CD4-positive, alpha-beta T cell (primary cell): ENCODE results near the gene PRDX2. TPM values are rescaled to one million over a fixed set of nuclear protein-coding genes. Genes with fewer than 3 reads are reported as not detected.
A peak's percentile ranks its signal among the peaks of the same experiment; 100 is the strongest.

Source experiments
- ATAC-seq: fragments of 200-7000 bp; cut with Tn5 transposase; one replicate; pipeline ENCODE4 v1.10.0; 2022; ENCODE audit warnings: mild to moderate bottlenecking; ENCODE audit not compliant: poor library complexity
- CTCF ChIA-PET: fragments of 350-600 bp; sonication (Branson Sonifier 250); formaldehyde crosslinking; loops from one replicate; lab custom pipeline; 2021; ENCODE audit warnings: antibody characterized with exemption, inconsistent platforms; lab: Charles Lee
- POLR2A ChIA-PET: fragments of 350-600 bp; sonication (Branson Sonifier 250); formaldehyde crosslinking; loops from one replicate; lab custom pipeline; 2021; ENCODE audit warnings: antibody characterized with exemption, inconsistent platforms; lab: Charles Lee
- DNase-seq, 14 experiments: peaks; one replicate each; pipeline ENCODE4 v3.0.0-alpha.2; 2013 to 2020; ENCODE audit warnings: mixed read lengths in 2 of 14
- H3K27ac ChIP-seq, 2 donors: one replicate each; pipeline versions ENCODE4 v1.5.1 to v1.7.0; 2013; ENCODE audit warnings: low read length in 2 of 2, low read depth in 1 of 2, mild to moderate bottlenecking in 1 of 2
- H3K27me3 ChIP-seq, 2 experiments: 1 replicate in 1 of 2; 2 replicates in 1 of 2; pipeline versions ENCODE4 v1.6.1 to v1.7.0; 2013; ENCODE audit warnings: low read length in 2 of 2, control low read depth in 1 of 2, mild to moderate bottlenecking in 1 of 2, moderate library complexity in 1 of 2; ENCODE audit not compliant: insufficient read depth in 2 of 2, control insufficient read depth in 1 of 2
- H3K36me3 ChIP-seq: one replicate; pipeline ENCODE4 v1.6.1; 2013; ENCODE audit warnings: low read length, control low read depth; ENCODE audit not compliant: insufficient read depth
- H3K4me1 ChIP-seq: one replicate; pipeline ENCODE4 v1.6.1; 2013; ENCODE audit warnings: low read length, control low read depth; ENCODE audit not compliant: insufficient read depth
- H3K4me3 ChIP-seq: one replicate; pipeline ENCODE4 v1.5.1; 2013; ENCODE audit warnings: mild to moderate bottlenecking, low read length, moderate library complexity
- H3K9me3 ChIP-seq, 2 experiments: 1 replicate in 1 of 2; 2 replicates in 1 of 2; pipeline versions ENCODE4 v1.6.1 to v1.7.0; 2013; ENCODE audit warnings: low read length in 2 of 2, mild to moderate bottlenecking in 2 of 2, control low read depth in 1 of 2, moderate library complexity in 1 of 2; ENCODE audit not compliant: control insufficient read depth in 1 of 2, insufficient read depth in 1 of 2
- H3K27ac Mint-ChIP-seq: one replicate; pipeline ENCODE4 v1.8.0; 2020; ENCODE audit warnings: mixed read lengths
- H3K27me3 Mint-ChIP-seq: one replicate; pipeline ENCODE4 v1.8.0; 2021; ENCODE audit warnings: mixed read lengths
- H3K36me3 Mint-ChIP-seq: one replicate; pipeline ENCODE4 v1.8.0; 2021; ENCODE audit warnings: low read depth, mixed read lengths
- H3K4me1 Mint-ChIP-seq: one replicate; pipeline ENCODE4 v1.8.0; 2021; ENCODE audit warnings: low read depth, mixed read lengths
- H3K4me3 Mint-ChIP-seq: one replicate; pipeline ENCODE4 v1.8.0; 2020; ENCODE audit warnings: mild to moderate bottlenecking, mixed read lengths
- H3K9me3 Mint-ChIP-seq: one replicate; pipeline ENCODE4 v1.8.0; 2020; ENCODE audit warnings: mixed read lengths
- intact Hi-C, 2 experiments: fragments of 100-400 bp; cut with DNase I in 1 of 2; cut with micrococcal nuclease in 1 of 2; formaldehyde crosslinking; loops; one replicate each; pipeline versions ENCODE4 v1.15.1 to v1.9.0; 2023 to 2025; cut with DNase I, micrococcal nuclease
- total RNA-seq, 174 experiments: library from RNA in 2 of 174; stranded (reverse) in 2 of 174; gene quantifications; one replicate each; pipeline ENCODE4 v1.2.3 and lab custom pipeline; 2021 to 2026
- TF ChIP-seq, protein P1 (sequence below): fragments of 200-600 bp; IDR thresholded peaks from one replicate; pipeline ENCODE4 v1.8.0; 2022; ENCODE audit warnings: antibody characterized with exemption, mild to moderate bottlenecking

The PRDX2 gene
- total RNA-seq, 2 experiments from 2014 or later, result 59.7 to 65.9 TPM

- Mint-ChIP-seq H3K4me3 (no peak overlapping the region), H3K27me3 (no peaks in the 10 kb centered on the region), H3K9me3 (no peaks in the 10 kb centered on the region), H3K4me1 (peaks cover 38% of the 10 kb centered on the region), H3K36me3 (no peaks in the 10 kb centered on the region), H3K27ac (no peak overlapping the region)
- DNase-seq (peak in 6 of 14 experiments; percentile 26 to 75 (median 46)), ATAC-seq (peak; percentile 19)
- Histone ChIP-seq H3K27me3 (no peaks in the 10 kb centered on the region), H3K4me1 (peaks cover 78% of the 10 kb centered on the region), H3K27ac (peak overlapping the region; percentile 91 to 98), H3K9me3 (no peaks in the 10 kb centered on the region), H3K4me3 (no peak overlapping the region), H3K36me3 (no peaks in the 10 kb centered on the region)
- intact Hi-C loops, result loop anchor here in 1 of 2 experiments (10.0 kb wide), 1 partner anchor 150 kb away; the partner anchor contains the start of genes CALR and FARSA
- POLR2A ChIA-PET, result no interaction called here
- CTCF ChIA-PET, result no interaction called here
- TF ChIP-seq, protein P1, sequence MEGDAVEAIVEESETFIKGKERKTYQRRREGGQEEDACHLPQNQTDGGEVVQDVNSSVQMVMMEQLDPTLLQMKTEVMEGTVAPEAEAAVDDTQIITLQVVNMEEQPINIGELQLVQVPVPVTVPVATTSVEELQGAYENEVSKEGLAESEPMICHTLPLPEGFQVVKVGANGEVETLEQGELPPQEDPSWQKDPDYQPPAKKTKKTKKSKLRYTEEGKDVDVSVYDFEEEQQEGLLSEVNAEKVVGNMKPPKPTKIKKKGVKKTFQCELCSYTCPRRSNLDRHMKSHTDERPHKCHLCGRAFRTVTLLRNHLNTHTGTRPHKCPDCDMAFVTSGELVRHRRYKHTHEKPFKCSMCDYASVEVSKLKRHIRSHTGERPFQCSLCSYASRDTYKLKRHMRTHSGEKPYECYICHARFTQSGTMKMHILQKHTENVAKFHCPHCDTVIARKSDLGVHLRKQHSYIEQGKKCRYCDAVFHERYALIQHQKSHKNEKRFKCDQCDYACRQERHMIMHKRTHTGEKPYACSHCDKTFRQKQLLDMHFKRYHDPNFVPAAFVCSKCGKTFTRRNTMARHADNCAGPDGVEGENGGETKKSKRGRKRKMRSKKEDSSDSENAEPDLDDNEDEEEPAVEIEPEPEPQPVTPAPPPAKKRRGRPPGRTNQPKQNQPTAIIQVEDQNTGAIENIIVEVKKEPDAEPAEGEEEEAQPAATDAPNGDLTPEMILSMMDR, result no peak
Observed at GRCh38 chr19:12784394-12784870, 17.2 kb downstream of the PRDX2 start.

- H3K36me3 Mint-ChIP-seq, result no peaks in the 10 kb centered on the region
- Histone ChIP-seq H3K27ac (peak overlapping the region; percentile 91 to 98), H3K4me1 (peaks cover 78% of the 10 kb centered on the region), H3K4me3 (no peak overlapping the region), H3K27me3 (no peaks in the 10 kb centered on the region), H3K9me3 (no peaks in the 10 kb centered on the region), H3K36me3 (no peaks in the 10 kb centered on the region)
- CTCF ChIA-PET, result interaction anchor here (1.8 kb wide), 1 partner anchor 9 kb away, joined by 14 read pairs; no protein-coding TSS in a partner anchor
- no peak for ATAC-seq
- TF ChIP-seq, protein P1, result no peak
- DNase-seq, result peak in 4 of 14 experiments; percentile 26 to 61 (median 52)
- POLR2A ChIA-PET, result interaction anchor here (1.3 to 3.9 kb wide), 2 partner anchors 9 to 10 kb away, joined by 3 to 348 read pairs; partner anchors contain the start of gene JUNB
- H3K9me3 Mint-ChIP-seq, result no peaks in the 10 kb centered on the region
- intact Hi-C loops, result loop anchor here in 1 of 2 experiments (2.0 to 10.0 kb wide), 2 partner anchors 151 to 369 kb away; partner anchors contain the start of genes CALR and FARSA
- H3K4me1 Mint-ChIP-seq, result peaks cover 37% of the 10 kb centered on the region
- H3K27me3 Mint-ChIP-seq, result no peaks in the 10 kb centered on the region
- H3K4me3 Mint-ChIP-seq, result peak overlapping the region; percentile 74
- no peak overlapping the region for H3K27ac Mint-ChIP-seq
Observed at GRCh38 chr19:12783849-12784393, 17.7 kb downstream of the PRDX2 start.

- TF ChIP-seq, protein P1, result no peak
- Mint-ChIP-seq H3K9me3 (no peaks in the 10 kb centered on the region), H3K36me3 (no peaks in the 10 kb centered on the region), H3K4me1 (peaks cover 37% of the 10 kb centered on the region), H3K4me3 (peak overlapping the region; percentile 74), H3K27ac (no peak overlapping the region), H3K27me3 (no peaks in the 10 kb centered on the region)
- Histone ChIP-seq H3K27me3 (no peaks in the 10 kb centered on the region), H3K27ac (peak overlapping the region; percentile 91 to 98), H3K4me1 (peaks cover 78% of the 10 kb centered on the region), H3K36me3 (no peaks in the 10 kb centered on the region), H3K4me3 (peak overlapping the region; percentile 61), H3K9me3 (no peaks in the 10 kb centered on the region)
- intact Hi-C loops, result loop anchor here in 1 of 2 experiments (2.0 to 10.0 kb wide), 2 partner anchors 151 to 369 kb away; partner anchors contain the start of genes CALR and FARSA
- DNase-seq, result peak in 3 of 14 experiments; percentile 19 to 56 (median 40)
- ChIA-PET POLR2A (interaction anchor here (1.3 to 3.9 kb wide), 7 partner anchors 10 to 321 kb away, joined by 3 to 348 read pairs (median 4); partner anchors contain the start of genes JUNB, RNASEH2A and TRIR), CTCF (interaction anchor here (1.8 to 2.1 kb wide), 2 partner anchors 10 to 13 kb away, joined by 14 to 16 read pairs; no protein-coding TSS in a partner anchor)
- ATAC-seq, result no peak
Observed at GRCh38 chr19:12783291-12783848, 18.2 kb downstream of the PRDX2 start.
